B cell (primary cell): ENCODE measurements around the gene IKZF1. TPM values are rescaled to one million over a fixed set of nuclear protein-coding genes. Genes with fewer than 3 reads are reported as not detected.
A peak's percentile ranks its signal among the peaks of the same experiment; 100 is the strongest.

ENCODE experiments used
- ATAC-seq: fragments of 200-7000 bp; cut with Tn5 transposase; one replicate; pipeline ENCODE4 v1.10.0; 2021; ENCODE audit warnings: low read depth, mild to moderate bottlenecking, moderate number of reproducible peaks, moderate library complexity
- CTCF ChIA-PET: fragments of 350-600 bp; sonication (Branson Sonifier 250); formaldehyde crosslinking; loops from one replicate; lab custom pipeline; 2021; ENCODE audit warnings: antibody characterized with exemption, inconsistent platforms; lab: Charles Lee
- POLR2A ChIA-PET: fragments of 350-600 bp; sonication (Branson Sonifier 250); formaldehyde crosslinking; loops from one replicate; lab custom pipeline; 2021; ENCODE audit warnings: antibody characterized with exemption; lab: Charles Lee
- DNase-seq: peaks from one replicate; pipeline ENCODE4 v3.0.0; 2013
- H2AFZ ChIP-seq: 2 replicates; pipeline ENCODE4 v1.6.1; 2012; ENCODE audit warnings: mild to moderate bottlenecking, low read depth, low read length; ENCODE audit not compliant: insufficient read depth, poor library complexity, severe bottlenecking
- H3K27ac ChIP-seq, 2 donors: 1 replicate in 1 of 2; 2 replicates in 1 of 2; pipeline ENCODE4 v1.5.1; 2012 to 2013; ENCODE audit warnings: low read length in 2 of 2, mild to moderate bottlenecking in 2 of 2, moderate library complexity in 1 of 2
- H3K27me3 ChIP-seq, 4 experiments: fragments of 200-600 bp in 1 of 4; sonication (generic) in 1 of 4; replicated peaks in 1 of 4; 1 replicate in 2 of 4; 2 replicates in 2 of 4; pipeline versions ENCODE4 v1.6.1 to v1.7.0; 2013 to 2016; ENCODE audit warnings: low read length in 3 of 4, mild to moderate bottlenecking in 2 of 4, mixed read lengths in 1 of 4, moderate library complexity in 1 of 4; ENCODE audit not compliant: insufficient read depth in 4 of 4, control insufficient read depth in 3 of 4; ENCODE audit errors: control extremely low read depth in 1 of 4
- H3K36me3 ChIP-seq, 2 experiments: replicated peaks in 1 of 2; 1 replicate in 1 of 2; 2 replicates in 1 of 2; pipeline versions ENCODE4 v1.6.1 to v1.7.1; 2013; ENCODE audit warnings: low read length in 1 of 2; ENCODE audit not compliant: insufficient read depth in 2 of 2, control insufficient read depth in 1 of 2; ENCODE audit errors: control extremely low read depth in 1 of 2, extremely low read depth in 1 of 2
- H3K4me1 ChIP-seq, 2 donors: fragments of 200-600 bp in 1 of 2; sonication (generic) in 1 of 2; 1 replicate in 1 of 2; 2 replicates in 1 of 2; pipeline versions ENCODE4 v1.5.1 to v1.6.1; 2013 to 2017; ENCODE audit warnings: low read length in 2 of 2; ENCODE audit not compliant: control insufficient read depth in 2 of 2, insufficient read depth in 2 of 2
- H3K4me2 ChIP-seq: replicated peaks from 2 replicates; pipeline ENCODE3; 2012; ENCODE audit warnings: mild to moderate bottlenecking, low read depth, low read length; ENCODE audit not compliant: poor library complexity, severe bottlenecking
- H3K4me3 ChIP-seq, 5 experiments: fragments of 200-600 bp in 1 of 5; sonication (generic) in 1 of 5; 1 replicate in 3 of 5; 2 replicates in 2 of 5; pipeline versions ENCODE4 v1.5.1 to v1.7.0; 2011 to 2016; ENCODE audit warnings: low read length in 4 of 5, mild to moderate bottlenecking in 4 of 5, low read depth in 2 of 5, control low read depth in 1 of 5, moderate library complexity in 1 of 5; ENCODE audit not compliant: insufficient read depth in 1 of 5; ENCODE audit errors: control extremely low read depth in 1 of 5, extremely low read depth in 1 of 5
- H3K79me2 ChIP-seq: fragments of 200-600 bp; sonication (generic); one replicate; pipeline ENCODE4 v1.6.0; 2016; ENCODE audit warnings: low read length; ENCODE audit not compliant: control insufficient read depth, insufficient read depth
- H3K9ac ChIP-seq: fragments of 200-600 bp; sonication (generic); 2 replicates; pipeline ENCODE4 v1.6.1; 2017; ENCODE audit warnings: mild to moderate bottlenecking, low read length, moderate library complexity
- H3K9me3 ChIP-seq, 3 donors: one replicate each; pipeline versions ENCODE4 v1.6.1 to v1.7.1; 2013; ENCODE audit warnings: low read length in 2 of 3; ENCODE audit not compliant: control insufficient read depth in 2 of 3, insufficient read depth in 1 of 3; ENCODE audit errors: control extremely low read depth in 1 of 3
- H4K20me1 ChIP-seq: 2 replicates; pipeline ENCODE4 v1.6.0; 2012; ENCODE audit warnings: mild to moderate bottlenecking, low read length; ENCODE audit not compliant: insufficient read depth, control insufficient read depth, poor library complexity, severe bottlenecking
- H3K27ac Mint-ChIP-seq: one replicate; pipeline ENCODE4 v1.8.0; 2021; ENCODE audit warnings: mixed read lengths
- H3K27me3 Mint-ChIP-seq: one replicate; pipeline ENCODE4 v1.8.0; 2021; ENCODE audit warnings: mixed read lengths
- H3K4me1 Mint-ChIP-seq: one replicate; pipeline ENCODE4 v1.8.0; 2021; ENCODE audit warnings: mixed read lengths
- H3K4me3 Mint-ChIP-seq: one replicate; pipeline ENCODE4 v1.8.0; 2021; ENCODE audit warnings: mixed read lengths
- H3K9me3 Mint-ChIP-seq: one replicate; pipeline ENCODE4 v1.8.0; 2022; ENCODE audit warnings: mixed read lengths; ENCODE audit not compliant: insufficient read depth
- EZH2 ChIP-seq: IDR thresholded peaks from 2 replicates; pipeline ENCODE4 v1.6.1; 2012; ENCODE audit warnings: borderline replicate concordance, low read depth, mild to moderate bottlenecking, moderate library complexity, low read length; ENCODE audit not compliant: insufficient read depth, poor library complexity, severe bottlenecking
- WGBS: methylation state at CpG from one replicate; pipeline ENCODE4 v1.1.5; 2013; ENCODE audit warnings: missing lambda C conversion rate; ENCODE audit not compliant: insufficient coverage; 5-methylcytosine and 5-hydroxymethylcytosine counted together
- intact Hi-C: fragments of 100-400 bp; cut with micrococcal nuclease; formaldehyde crosslinking; loops from one replicate; pipeline ENCODE4 v1.10.0; 2022
- polyA plus RNA-seq: library from polyadenylated mRNA; depleted of rRNA; stranded (reverse); fragments of >200 nt; gene quantifications from 2 replicates; pipeline ENCODE4 v1.2.3, GENCODE V29; 2012
- total RNA-seq, 2 donors: library from RNA; stranded (reverse); fragments of 120-200 nt in 1 of 2; gene quantifications; 1 replicate in 1 of 2; 2 replicates in 1 of 2; pipeline versions ENCODE4 v1.2.3 to v1.2.4, GENCODE V29; 2013 to 2022
- TF ChIP-seq, protein P1 (sequence below): fragments of 200-600 bp; IDR thresholded peaks from one replicate; pipeline ENCODE4 v1.8.0; 2022; ENCODE audit warnings: antibody characterized with exemption, mild to moderate bottlenecking

IKZF1 gene
- total and polyA plus RNA-seq, 2 donors (not counting 1 experiment from before 2014, with no cell fraction given), result 199 to 254 TPM

DNA sequence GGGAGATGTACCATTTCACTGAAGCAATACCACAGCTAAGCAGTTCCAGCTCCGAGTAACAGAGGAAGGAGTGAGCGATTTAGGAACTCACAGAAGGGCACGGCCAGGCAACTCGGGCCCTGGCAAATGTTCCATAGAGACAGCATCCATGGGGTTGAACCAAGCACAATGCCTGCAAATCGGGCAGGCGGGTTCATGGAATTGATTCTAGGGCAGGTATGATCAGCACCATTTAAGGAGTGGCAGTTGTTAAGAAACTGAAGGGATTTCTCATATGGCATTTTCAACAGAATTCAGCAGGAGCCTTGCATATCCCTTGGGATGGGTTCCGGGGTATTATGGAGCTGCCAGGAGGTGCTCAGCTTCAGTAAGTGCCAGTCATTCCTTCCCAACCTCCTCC, 66.4 kb downstream of the IKZF1 start:
- ChIA-PET CTCF (interaction anchor here (1.2 to 13.1 kb wide), 13 partner anchors 8 to 228 kb away, joined by 3 to 241 read pairs (median 4); partner anchors contain the start of gene IKZF1), POLR2A (no interaction called here)
- peaks cover 2 to 8% (median 5%) of the 10 kb centered on the region in 3 donors for H3K9me3 ChIP-seq
- no peaks in the 10 kb centered on the region for H4K20me1 ChIP-seq
- no peak for ATAC-seq
- WGBS, result 91% methylated on average over 6 of the region's 7 CpGs
- TF ChIP-seq, protein P1, sequence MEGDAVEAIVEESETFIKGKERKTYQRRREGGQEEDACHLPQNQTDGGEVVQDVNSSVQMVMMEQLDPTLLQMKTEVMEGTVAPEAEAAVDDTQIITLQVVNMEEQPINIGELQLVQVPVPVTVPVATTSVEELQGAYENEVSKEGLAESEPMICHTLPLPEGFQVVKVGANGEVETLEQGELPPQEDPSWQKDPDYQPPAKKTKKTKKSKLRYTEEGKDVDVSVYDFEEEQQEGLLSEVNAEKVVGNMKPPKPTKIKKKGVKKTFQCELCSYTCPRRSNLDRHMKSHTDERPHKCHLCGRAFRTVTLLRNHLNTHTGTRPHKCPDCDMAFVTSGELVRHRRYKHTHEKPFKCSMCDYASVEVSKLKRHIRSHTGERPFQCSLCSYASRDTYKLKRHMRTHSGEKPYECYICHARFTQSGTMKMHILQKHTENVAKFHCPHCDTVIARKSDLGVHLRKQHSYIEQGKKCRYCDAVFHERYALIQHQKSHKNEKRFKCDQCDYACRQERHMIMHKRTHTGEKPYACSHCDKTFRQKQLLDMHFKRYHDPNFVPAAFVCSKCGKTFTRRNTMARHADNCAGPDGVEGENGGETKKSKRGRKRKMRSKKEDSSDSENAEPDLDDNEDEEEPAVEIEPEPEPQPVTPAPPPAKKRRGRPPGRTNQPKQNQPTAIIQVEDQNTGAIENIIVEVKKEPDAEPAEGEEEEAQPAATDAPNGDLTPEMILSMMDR, result no peak
- TF ChIP-seq EZH2, result no peak
- no peak overlapping the region for H3K4me3 ChIP-seq
- peaks cover 30 to 97% of the 10 kb centered on the region in 2 experiments for H3K36me3 ChIP-seq
- intact Hi-C loops, result no loop called here
- H3K79me2 ChIP-seq, result peaks cover 79% of the 10 kb centered on the region
- Mint-ChIP-seq H3K9me3 (peaks cover 2% of the 10 kb centered on the region), H3K27ac (peak overlapping the region; percentile 92), H3K27me3 (no peaks in the 10 kb centered on the region), H3K4me1 (peaks cover 91% of the 10 kb centered on the region), H3K4me3 (no peak overlapping the region)
- H3K9ac ChIP-seq, result no peak overlapping the region
- no peak overlapping the region for H3K4me2 ChIP-seq
- H3K4me1 ChIP-seq, result peaks cover 29 to 56% of the 10 kb centered on the region in 2 donors
- no peak for DNase-seq
- H3K27me3 ChIP-seq, result no peaks in the 10 kb centered on the region
- H2AFZ ChIP-seq, result no peak overlapping the region
- H3K27ac ChIP-seq, result peak overlapping the region in 1 of 2 donors; percentile 64

DNA sequence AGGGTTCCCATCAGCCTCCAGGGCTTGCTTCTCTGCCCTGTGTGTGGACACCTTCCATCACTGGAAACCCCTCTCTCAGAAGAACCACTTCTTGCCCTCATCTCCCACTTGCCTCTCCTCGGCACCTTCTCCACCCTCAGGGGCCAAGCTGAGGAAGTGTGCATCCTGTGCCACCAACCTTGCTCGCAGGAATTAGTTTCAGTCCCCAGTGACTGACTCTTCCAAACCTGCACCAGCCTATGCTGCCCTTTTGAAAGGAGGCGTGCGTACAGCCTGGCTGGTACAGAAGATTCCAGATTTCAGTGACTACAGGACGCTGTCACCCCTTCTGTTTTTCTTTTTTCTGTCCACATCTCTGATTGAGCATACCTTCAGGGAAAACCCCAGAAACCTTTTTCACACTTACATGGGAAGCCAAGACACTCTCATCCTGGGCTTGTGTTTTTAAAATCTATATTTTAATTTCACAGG, 67.1 kb downstream of the IKZF1 start:
- ChIA-PET POLR2A (no interaction called here), CTCF (interaction anchor here (1.2 to 13.1 kb wide), 6 partner anchors 25 to 229 kb away, joined by 3 to 241 read pairs (median 66); partner anchors contain the start of gene IKZF1)
- Histone ChIP-seq H3K4me2 (no peak overlapping the region), H3K4me3 (no peak overlapping the region), H2AFZ (no peak overlapping the region), H3K9ac (no peak overlapping the region), H3K4me1 (peaks cover 29 to 51% of the 10 kb centered on the region in 2 donors), H3K27me3 (no peaks in the 10 kb centered on the region), H3K9me3 (peaks cover 2 to 8% (median 5%) of the 10 kb centered on the region in 3 donors), H3K36me3 (peaks cover 31 to 98% of the 10 kb centered on the region in 2 experiments), H3K79me2 (peaks cover 82% of the 10 kb centered on the region), H3K27ac (peak overlapping the region; percentile 33 to 64), H4K20me1 (no peaks in the 10 kb centered on the region)
- no peak for ATAC-seq
- Mint-ChIP-seq H3K4me3 (no peak overlapping the region), H3K27me3 (no peaks in the 10 kb centered on the region), H3K9me3 (peaks cover 2% of the 10 kb centered on the region), H3K27ac (peak overlapping the region; percentile 92), H3K4me1 (peaks cover 87% of the 10 kb centered on the region)
- no peak for TF ChIP-seq EZH2
- TF ChIP-seq, protein P1, result no peak
- DNase-seq, result no peak
- WGBS, result 50% methylated on average over 5 of the region's 5 CpGs
- intact Hi-C loops, result no loop called here
